Left lung (tissue), 10 donors: Measurements from ENCODE around the gene SRY. TPM values are rescaled to one million over a fixed set of nuclear protein-coding genes. Genes with fewer than 3 reads are reported as not detected.

Source experiments
- ATAC-seq: fragments of 200-7000 bp; cut with Tn5 transposase; one replicate; pipeline ENCODE4 v1.9.1; 2020; ENCODE audit warnings: moderate library complexity
- DNase-seq, 4 donors: peaks; one replicate each; pipeline ENCODE4 v3.0.0-alpha.2; 2013 to 2020
- H3K27ac ChIP-seq, 2 donors: fragments of 200-600 bp; sonication (generic) in 1 of 2; one replicate each; pipeline versions ENCODE4 v1.5.0 to v1.8.0; 2020 to 2021
- H3K27me3 ChIP-seq, 2 donors: fragments of 200-600 bp; sonication (generic) in 1 of 2; one replicate each; pipeline versions ENCODE4 v1.5.0 to v1.8.0; 2020 to 2021
- H3K36me3 ChIP-seq, 2 donors: fragments of 200-600 bp; sonication (generic) in 1 of 2; one replicate each; pipeline versions ENCODE4 v1.5.0 to v1.8.0; 2020 to 2021
- H3K4me1 ChIP-seq, 2 donors: fragments of 200-600 bp; one replicate each; pipeline ENCODE4 v1.8.0; 2021
- H3K4me3 ChIP-seq, 2 donors: fragments of 200-600 bp; sonication (generic) in 1 of 2; one replicate each; pipeline versions ENCODE4 v1.5.0 to v1.8.0; 2020 to 2021; ENCODE audit warnings: mild to moderate bottlenecking in 1 of 2
- H3K9me3 ChIP-seq, 2 donors: fragments of 200-600 bp; sonication (generic) in 1 of 2; one replicate each; pipeline versions ENCODE4 v1.5.0 to v1.8.0; 2020 to 2021
- intact Hi-C, 2 donors: fragments of 100-400 bp; cut with DNase I; formaldehyde crosslinking; loops; one replicate each; pipeline versions ENCODE4 v1.11.2 to v1.14.2; 2022
- polyA plus RNA-seq, 6 donors: library from polyadenylated mRNA; unstranded; fragments of 120-200 nt; gene quantifications; one replicate each; pipeline ENCODE4 v1.2.1, GENCODE V29; 2013; ENCODE audit not compliant: insufficient read length in 6 of 6
- total RNA-seq, 2 donors: library from RNA; stranded (reverse); fragmentation: NEBNext Ultra II Directional; extraction: Animal tissue kit (Norgen Biotek cat#: 25700); gene quantifications; one replicate each; pipeline ENCODE4 v1.2.1, GENCODE V29; 2021
- TF ChIP-seq, protein P1 (sequence below), 2 donors: fragments of 200-600 bp; sonication (generic) in 1 of 2; IDR thresholded peaks; one replicate each; pipeline versions ENCODE4 v1.5.0 to v1.8.0; 2021; ENCODE audit warnings: antibody characterized with exemption in 2 of 2
- donor health status: DM: no; HTN: yes; CAD: no.
- donor health status: DM: no; HTN: no; CAD: no.

SRY gene
- total and polyA plus RNA-seq, 8 donors: 3.1 to 4.3 (median 3.2) TPM; not detected in 5

DNA sequence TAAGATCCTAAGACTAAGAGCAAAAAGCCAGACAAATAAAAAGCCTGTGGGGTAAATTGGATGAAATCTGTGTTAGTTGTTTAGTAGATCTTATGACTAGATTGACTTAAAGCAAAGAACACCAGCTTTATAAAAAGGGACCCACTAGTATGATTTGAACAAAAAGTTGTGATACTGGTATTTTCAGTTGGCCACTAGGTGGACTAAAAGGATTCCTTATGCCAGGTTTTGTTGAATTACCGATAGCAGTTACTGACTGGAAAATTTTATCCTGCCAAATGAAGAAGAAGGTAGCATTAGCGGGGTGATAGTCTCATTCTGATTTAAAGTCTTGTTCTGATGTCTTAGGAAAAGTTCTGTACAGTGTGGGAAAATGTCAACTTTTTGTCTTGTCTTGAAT lies 12.8 kb upstream of the SRY start:
- TF ChIP-seq, protein P1, sequence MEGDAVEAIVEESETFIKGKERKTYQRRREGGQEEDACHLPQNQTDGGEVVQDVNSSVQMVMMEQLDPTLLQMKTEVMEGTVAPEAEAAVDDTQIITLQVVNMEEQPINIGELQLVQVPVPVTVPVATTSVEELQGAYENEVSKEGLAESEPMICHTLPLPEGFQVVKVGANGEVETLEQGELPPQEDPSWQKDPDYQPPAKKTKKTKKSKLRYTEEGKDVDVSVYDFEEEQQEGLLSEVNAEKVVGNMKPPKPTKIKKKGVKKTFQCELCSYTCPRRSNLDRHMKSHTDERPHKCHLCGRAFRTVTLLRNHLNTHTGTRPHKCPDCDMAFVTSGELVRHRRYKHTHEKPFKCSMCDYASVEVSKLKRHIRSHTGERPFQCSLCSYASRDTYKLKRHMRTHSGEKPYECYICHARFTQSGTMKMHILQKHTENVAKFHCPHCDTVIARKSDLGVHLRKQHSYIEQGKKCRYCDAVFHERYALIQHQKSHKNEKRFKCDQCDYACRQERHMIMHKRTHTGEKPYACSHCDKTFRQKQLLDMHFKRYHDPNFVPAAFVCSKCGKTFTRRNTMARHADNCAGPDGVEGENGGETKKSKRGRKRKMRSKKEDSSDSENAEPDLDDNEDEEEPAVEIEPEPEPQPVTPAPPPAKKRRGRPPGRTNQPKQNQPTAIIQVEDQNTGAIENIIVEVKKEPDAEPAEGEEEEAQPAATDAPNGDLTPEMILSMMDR (IDR thresholded peaks at IDR 0.05): no peak
- Histone ChIP-seq H3K9me3 (no peaks in the 10 kb centered on the region), H3K27me3 (no peaks in the 10 kb centered on the region), H3K36me3 (no peaks in the 10 kb centered on the region), H3K4me1 (no peaks in the 10 kb centered on the region), H3K27ac (no peak overlapping the region), H3K4me3 (no peak overlapping the region)
- DNase-seq (no peak), ATAC-seq (no peak)
- intact Hi-C loops: no loop called here

DNA sequence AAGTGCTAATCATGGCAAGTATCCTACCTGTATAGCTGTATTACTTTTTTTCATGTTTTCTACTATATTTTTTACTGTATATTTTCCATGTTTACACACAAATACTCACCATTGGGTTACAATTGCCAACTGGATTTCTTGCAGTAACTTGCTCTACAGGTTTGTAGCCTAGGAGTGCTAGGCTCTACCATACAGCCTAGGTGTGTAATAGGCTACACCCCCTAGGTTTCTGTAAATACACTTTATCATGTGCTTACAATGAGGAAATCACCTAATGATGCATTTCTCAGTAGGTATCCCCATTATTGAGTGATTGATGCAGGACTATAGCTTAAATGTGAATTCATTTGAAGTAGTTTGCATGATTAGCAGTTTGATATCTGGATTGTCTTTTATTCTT lies 10.5 kb upstream of the SRY start:
- intact Hi-C loops: no loop called here
- Histone ChIP-seq H3K4me3 (no peak overlapping the region), H3K9me3 (no peaks in the 10 kb centered on the region), H3K36me3 (no peaks in the 10 kb centered on the region), H3K27ac (no peak overlapping the region), H3K4me1 (no peaks in the 10 kb centered on the region), H3K27me3 (no peaks in the 10 kb centered on the region)
- ATAC-seq (no peak), DNase-seq (no peak)
- TF ChIP-seq, protein P1 (IDR thresholded peaks at IDR 0.05): no peak

DNA sequence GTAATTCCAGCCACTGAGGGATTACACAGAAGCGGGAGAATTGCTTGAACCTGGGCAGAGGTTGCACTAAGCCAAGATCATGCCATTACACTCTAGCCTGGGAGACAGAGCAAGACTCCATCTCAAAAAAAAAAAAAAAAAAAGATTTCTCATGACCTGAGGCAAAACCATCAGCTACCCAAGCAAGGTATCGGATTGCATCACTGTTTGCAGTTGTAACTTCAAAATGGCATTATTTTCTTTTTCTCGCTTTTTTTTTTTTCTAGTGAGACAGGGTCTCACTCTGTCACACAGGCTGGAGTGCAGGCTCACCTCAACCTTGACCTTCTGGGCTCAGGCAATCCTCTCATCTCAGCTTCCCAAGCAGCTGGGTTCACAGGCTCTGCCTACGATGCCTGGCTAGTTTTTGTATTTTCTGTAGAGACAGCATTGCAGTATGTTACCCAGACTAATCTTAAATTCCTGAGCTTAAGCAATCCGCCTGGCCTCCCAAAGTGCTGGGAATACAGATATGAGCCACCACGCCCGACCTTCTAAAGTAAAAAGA lies 9.6 kb upstream of the SRY start:
- Histone ChIP-seq H3K4me3 (no peak overlapping the region), H3K4me1 (no peaks in the 10 kb centered on the region), H3K27ac (no peak overlapping the region), H3K9me3 (no peaks in the 10 kb centered on the region), H3K36me3 (no peaks in the 10 kb centered on the region), H3K27me3 (no peaks in the 10 kb centered on the region)
- DNase-seq (no peak), ATAC-seq (no peak)
- TF ChIP-seq, protein P1 (IDR thresholded peaks at IDR 0.05): no peak
- intact Hi-C loops: no loop called here

DNA sequence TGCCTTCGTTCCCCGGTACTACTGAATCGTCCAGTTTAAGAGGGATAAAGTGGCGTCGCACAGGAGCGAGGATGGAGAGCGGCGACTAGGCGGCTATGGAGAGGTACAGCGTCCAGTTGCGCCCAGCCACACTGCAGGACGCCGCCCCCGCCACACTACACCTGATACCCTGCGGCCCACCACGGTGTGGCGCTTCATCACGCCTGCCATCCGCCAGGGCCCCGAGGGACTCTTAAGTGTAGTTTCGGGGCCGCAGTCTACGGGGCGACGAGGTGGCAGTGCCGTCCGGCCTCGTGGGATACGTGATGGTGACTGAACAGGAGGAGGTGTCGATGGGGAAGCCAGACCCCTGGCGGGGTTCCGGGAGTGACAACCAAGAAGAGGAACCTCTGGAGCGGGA lies 2.3 kb upstream of the SRY start:
- peak in 1 of 4 donors; percentile 40 for DNase-seq
- TF ChIP-seq, protein P1 (IDR thresholded peaks at IDR 0.05): no peak
- Histone ChIP-seq H3K4me3 (no peak overlapping the region), H3K36me3 (no peaks in the 10 kb centered on the region), H3K4me1 (no peaks in the 10 kb centered on the region), H3K27me3 (peaks cover 0 to 60% of the 10 kb centered on the region in 2 donors), H3K9me3 (no peaks in the 10 kb centered on the region), H3K27ac (no peak overlapping the region)
- ATAC-seq: no peak
- intact Hi-C loops: no loop called here

DNA sequence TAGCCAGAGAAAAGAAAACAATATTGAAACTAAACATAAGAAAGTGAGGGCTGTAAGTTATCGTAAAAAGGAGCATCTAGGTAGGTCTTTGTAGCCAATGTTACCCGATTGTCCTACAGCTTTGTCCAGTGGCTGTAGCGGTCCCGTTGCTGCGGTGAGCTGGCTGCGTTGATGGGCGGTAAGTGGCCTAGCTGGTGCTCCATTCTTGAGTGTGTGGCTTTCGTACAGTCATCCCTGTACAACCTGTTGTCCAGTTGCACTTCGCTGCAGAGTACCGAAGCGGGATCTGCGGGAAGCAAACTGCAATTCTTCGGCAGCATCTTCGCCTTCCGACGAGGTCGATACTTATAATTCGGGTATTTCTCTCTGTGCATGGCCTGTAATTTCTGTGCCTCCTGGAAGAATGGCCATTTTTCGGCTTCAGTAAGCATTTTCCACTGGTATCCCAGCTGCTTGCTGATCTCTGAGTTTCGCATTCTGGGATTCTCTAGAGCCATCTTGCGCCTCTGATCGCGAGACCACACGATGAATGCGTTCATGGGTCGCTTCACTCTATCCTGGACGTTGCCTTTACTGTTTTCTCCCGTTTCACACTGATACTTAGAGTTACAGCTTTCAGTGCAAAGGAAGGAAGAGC lies 488 bp downstream of the SRY start:
- DNase-seq (no peak), ATAC-seq (no peak)
- Histone ChIP-seq H3K36me3 (no peaks in the 10 kb centered on the region), H3K27me3 (peaks cover 0 to 60% of the 10 kb centered on the region in 2 donors), H3K27ac (no peak overlapping the region), H3K4me3 (peak overlapping the region in 1 of 2 donors; percentile 7), H3K9me3 (no peaks in the 10 kb centered on the region), H3K4me1 (no peaks in the 10 kb centered on the region)
- TF ChIP-seq, protein P1 (IDR thresholded peaks at IDR 0.05): no peak
- intact Hi-C loops: no loop called here

Other genes starting within 250 kb of the SRY start
- gene RPS4Y1, start 53.9 kb upstream of the SRY start, total RNA-seq: 100 to 1,000 TPM in 1 of 2 donors, not detected in 1; 273 TPM
- gene RPS4Y1, start 53.9 kb upstream of the SRY start, polyA plus RNA-seq: 100 to 1,000 TPM in 3 of 6 donors, 1 to 10 TPM in 3; 3.3 to 762 (median 346) TPM
- gene ZFY, start 147.7 kb upstream of the SRY start, total RNA-seq: 10 to 100 TPM in 1 of 2 donors, not detected in 1; 13.8 TPM
- 10 to 100 TPM in 3 of 6 donors, under 1 TPM in 3; 0.20 to 19.0 (median 9.2) TPM for gene ZFY, start 147.7 kb upstream of the SRY start, polyA plus RNA-seq